ENCODE measurements around the gene LIPF.

Gene LIPF

DNA sequence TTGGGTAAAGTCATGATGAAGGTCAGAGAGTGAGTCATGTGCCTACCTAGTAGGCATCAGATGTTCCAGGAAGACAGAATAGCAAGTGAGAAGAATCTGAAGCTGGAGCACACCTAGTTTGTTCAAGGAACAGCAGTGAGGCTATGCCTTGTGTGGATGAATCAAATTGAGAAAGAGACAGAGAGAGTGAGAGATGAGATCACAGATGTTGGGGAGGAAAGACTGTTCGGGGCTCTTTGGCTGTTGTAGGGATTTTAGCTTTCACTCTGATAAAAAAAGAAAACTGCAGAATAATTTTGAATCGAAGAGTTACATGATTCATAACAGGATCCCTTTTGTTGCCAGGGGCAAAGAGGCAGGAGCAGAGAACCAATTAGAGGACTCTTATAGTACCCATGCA, 6.3 kb downstream of the LIPF start:
- no peaks in the 10 kb centered on the region for H3K36me3 ChIP-seq (ENCODE audit: low read depth)
- no peak for ATAC-seq (ENCODE audit: low read depth)
- H3K9me3 ChIP-seq (ENCODE audit: severe bottlenecking): no peaks in the 10 kb centered on the region
- H3K4me3 ChIP-seq (ENCODE audit: severe bottlenecking): no peak overlapping the region
- H3K27me3 ChIP-seq (ENCODE audit: insufficient read depth, poor library complexity, severe bottlenecking): no peaks in the 10 kb centered on the region
- no peak for DNase-seq (ENCODE audit: low spot score)
- H3K4me1 ChIP-seq (ENCODE audit: insufficient read depth, poor library complexity, severe bottlenecking): no peaks in the 10 kb centered on the region
- no peak overlapping the region for H3K27ac ChIP-seq (ENCODE audit: poor library complexity, severe bottlenecking)
- TF ChIP-seq, protein P1, sequence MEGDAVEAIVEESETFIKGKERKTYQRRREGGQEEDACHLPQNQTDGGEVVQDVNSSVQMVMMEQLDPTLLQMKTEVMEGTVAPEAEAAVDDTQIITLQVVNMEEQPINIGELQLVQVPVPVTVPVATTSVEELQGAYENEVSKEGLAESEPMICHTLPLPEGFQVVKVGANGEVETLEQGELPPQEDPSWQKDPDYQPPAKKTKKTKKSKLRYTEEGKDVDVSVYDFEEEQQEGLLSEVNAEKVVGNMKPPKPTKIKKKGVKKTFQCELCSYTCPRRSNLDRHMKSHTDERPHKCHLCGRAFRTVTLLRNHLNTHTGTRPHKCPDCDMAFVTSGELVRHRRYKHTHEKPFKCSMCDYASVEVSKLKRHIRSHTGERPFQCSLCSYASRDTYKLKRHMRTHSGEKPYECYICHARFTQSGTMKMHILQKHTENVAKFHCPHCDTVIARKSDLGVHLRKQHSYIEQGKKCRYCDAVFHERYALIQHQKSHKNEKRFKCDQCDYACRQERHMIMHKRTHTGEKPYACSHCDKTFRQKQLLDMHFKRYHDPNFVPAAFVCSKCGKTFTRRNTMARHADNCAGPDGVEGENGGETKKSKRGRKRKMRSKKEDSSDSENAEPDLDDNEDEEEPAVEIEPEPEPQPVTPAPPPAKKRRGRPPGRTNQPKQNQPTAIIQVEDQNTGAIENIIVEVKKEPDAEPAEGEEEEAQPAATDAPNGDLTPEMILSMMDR (IDR thresholded peaks at IDR 0.05; ENCODE audit: poor library complexity, severe bottlenecking): no peak

DNA sequence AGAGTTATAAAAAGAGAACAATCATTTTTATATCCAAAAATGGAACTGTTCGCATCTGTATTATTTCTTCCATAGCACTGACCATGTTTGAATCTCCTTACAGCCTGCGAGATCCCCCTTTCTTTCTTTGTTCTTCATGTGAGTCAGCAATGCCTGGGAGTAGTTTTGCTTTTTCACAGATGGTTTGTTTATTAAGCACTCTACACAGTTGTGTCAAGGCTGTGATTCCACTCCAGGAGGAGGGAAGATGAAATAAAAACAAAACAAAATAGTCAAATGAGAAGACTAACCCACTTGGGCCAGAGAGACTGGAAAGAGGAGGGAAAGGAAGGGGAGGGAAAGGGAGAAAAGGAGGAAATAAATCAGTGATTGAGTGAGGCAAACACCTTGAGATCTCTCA, 7.8 kb downstream of the LIPF start:
- Histone ChIP-seq H3K27me3 (ENCODE audit: insufficient read depth, poor library complexity, severe bottlenecking) (no peaks in the 10 kb centered on the region), H3K36me3 (ENCODE audit: low read depth) (no peaks in the 10 kb centered on the region), H3K4me3 (ENCODE audit: severe bottlenecking) (no peak overlapping the region), H3K27ac (ENCODE audit: poor library complexity, severe bottlenecking) (no peak overlapping the region), H3K9me3 (ENCODE audit: severe bottlenecking) (no peaks in the 10 kb centered on the region), H3K4me1 (ENCODE audit: insufficient read depth, poor library complexity, severe bottlenecking) (no peaks in the 10 kb centered on the region)
- TF ChIP-seq, protein P1 (IDR thresholded peaks at IDR 0.05; ENCODE audit: poor library complexity, severe bottlenecking): no peak
- ATAC-seq (ENCODE audit: low read depth) (no peak), DNase-seq (ENCODE audit: low spot score) (no peak)

DNA sequence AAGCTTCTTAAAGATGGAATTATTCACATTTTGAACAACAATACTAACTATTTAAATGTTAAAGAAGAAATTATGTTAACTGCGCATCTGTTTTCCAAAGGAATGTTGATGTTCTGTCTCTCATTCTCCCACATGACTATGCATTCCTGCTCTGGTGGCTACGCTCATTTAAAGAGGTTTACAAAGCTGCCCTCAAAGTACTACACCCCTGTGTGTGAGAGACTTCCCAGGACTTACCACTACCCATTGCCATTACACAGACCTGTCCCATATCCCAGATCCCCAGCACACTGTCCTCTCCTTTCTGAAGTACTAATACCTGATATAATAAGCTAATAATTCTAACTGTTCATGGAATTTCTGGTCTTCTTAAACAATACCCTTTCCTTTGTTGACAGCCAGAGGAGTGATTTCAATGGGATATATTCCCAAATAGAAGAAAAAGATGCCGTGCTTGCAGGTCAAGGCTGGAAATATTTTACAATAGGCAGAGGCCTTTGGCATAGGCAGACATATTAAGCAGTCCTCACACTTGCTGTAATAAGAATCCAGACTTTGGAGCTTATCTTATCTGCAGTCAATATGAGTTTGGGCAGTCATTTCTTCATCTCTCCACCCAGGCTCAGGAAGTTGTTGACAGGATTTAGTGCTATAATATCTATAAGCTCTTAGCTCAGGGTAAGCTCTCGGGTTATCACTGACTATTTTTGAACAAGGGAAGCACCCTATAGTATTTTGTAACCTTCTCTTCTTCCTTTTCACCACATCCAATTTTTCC, 12.2 kb downstream of the LIPF start:
- Histone ChIP-seq H3K9me3 (ENCODE audit: severe bottlenecking) (no peaks in the 10 kb centered on the region), H3K27me3 (ENCODE audit: insufficient read depth, poor library complexity, severe bottlenecking) (no peaks in the 10 kb centered on the region), H3K36me3 (ENCODE audit: low read depth) (no peaks in the 10 kb centered on the region), H3K4me1 (ENCODE audit: insufficient read depth, poor library complexity, severe bottlenecking) (no peaks in the 10 kb centered on the region), H3K27ac (ENCODE audit: poor library complexity, severe bottlenecking) (no peak overlapping the region), H3K4me3 (ENCODE audit: severe bottlenecking) (no peak overlapping the region)
- DNase-seq (ENCODE audit: low spot score) (no peak), ATAC-seq (ENCODE audit: low read depth) (no peak)
- TF ChIP-seq, protein P1 (IDR thresholded peaks at IDR 0.05; ENCODE audit: poor library complexity, severe bottlenecking): no peak

DNA sequence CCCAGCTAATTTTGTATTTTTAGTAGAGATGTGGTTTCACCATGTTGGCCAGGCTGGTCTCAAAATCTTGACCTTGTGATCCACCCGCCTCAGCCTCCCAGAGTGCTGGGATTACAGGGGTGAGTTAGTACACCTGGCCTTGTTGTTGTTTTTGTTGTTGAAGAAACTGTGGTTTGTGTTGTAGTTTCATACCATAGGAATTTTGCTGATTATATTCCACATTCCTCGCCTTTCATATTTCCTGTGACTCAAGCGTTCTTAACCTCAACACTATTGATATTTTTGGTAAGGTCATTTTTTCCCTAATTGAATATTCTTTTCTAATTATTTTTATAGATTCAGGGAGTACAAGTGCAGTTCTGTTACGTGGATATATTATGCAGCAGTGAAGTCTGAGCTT, 16.7 kb downstream of the LIPF start:
- H3K4me1 ChIP-seq (ENCODE audit: insufficient read depth, poor library complexity, severe bottlenecking): no peaks in the 10 kb centered on the region
- H3K27ac ChIP-seq (ENCODE audit: poor library complexity, severe bottlenecking): no peak overlapping the region
- H3K9me3 ChIP-seq (ENCODE audit: severe bottlenecking): no peaks in the 10 kb centered on the region
- H3K27me3 ChIP-seq (ENCODE audit: insufficient read depth, poor library complexity, severe bottlenecking): no peaks in the 10 kb centered on the region
- no peak for DNase-seq (ENCODE audit: low spot score)
- TF ChIP-seq, protein P1 (IDR thresholded peaks at IDR 0.05; ENCODE audit: poor library complexity, severe bottlenecking): no peak
- H3K36me3 ChIP-seq (ENCODE audit: low read depth): no peaks in the 10 kb centered on the region
- no peak overlapping the region for H3K4me3 ChIP-seq (ENCODE audit: severe bottlenecking)
- no peak for ATAC-seq (ENCODE audit: low read depth)

DNA sequence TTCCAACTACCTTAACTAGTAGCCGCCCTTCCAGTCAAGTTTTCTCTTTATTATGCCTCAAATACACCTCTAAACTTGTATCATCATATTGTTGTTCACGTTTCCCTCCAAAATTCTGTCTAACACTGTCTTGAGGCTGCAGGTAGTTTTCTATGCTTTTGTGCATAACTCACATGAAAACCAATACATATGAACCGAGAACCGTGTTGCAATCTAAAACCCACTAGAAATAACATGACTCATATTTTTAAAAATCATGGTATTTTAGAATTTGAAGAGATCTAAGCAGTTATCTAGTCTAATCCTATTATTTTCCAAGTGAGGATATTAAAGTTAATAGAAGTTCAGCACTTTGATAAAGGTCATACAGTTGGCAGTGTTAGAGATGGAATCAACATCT, 18.2 kb downstream of the LIPF start:
- H3K9me3 ChIP-seq (ENCODE audit: severe bottlenecking): no peaks in the 10 kb centered on the region
- no peaks in the 10 kb centered on the region for H3K36me3 ChIP-seq (ENCODE audit: low read depth)
- no peaks in the 10 kb centered on the region for H3K27me3 ChIP-seq (ENCODE audit: insufficient read depth, poor library complexity, severe bottlenecking)
- H3K27ac ChIP-seq (ENCODE audit: poor library complexity, severe bottlenecking): no peak overlapping the region
- no peak overlapping the region for H3K4me3 ChIP-seq (ENCODE audit: severe bottlenecking)
- no peaks in the 10 kb centered on the region for H3K4me1 ChIP-seq (ENCODE audit: insufficient read depth, poor library complexity, severe bottlenecking)
- no peak for ATAC-seq (ENCODE audit: low read depth)
- TF ChIP-seq, protein P1 (IDR thresholded peaks at IDR 0.05; ENCODE audit: poor library complexity, severe bottlenecking): no peak
- no peak for DNase-seq (ENCODE audit: low spot score)

Measured in RWPE2 (cell line).